Epithelial cell of proximal tubule (primary cell): Measurements from ENCODE around the gene GPR146. TPM values are rescaled to one million over a fixed set of nuclear protein-coding genes. Genes with fewer than 3 reads are reported as not detected.

Source experiments
- DNase-seq: peaks from one replicate; pipeline ENCODE4 v3.0.0-alpha.2; 2011; ENCODE audit warnings: low read depth
- H3K4me3 ChIP-seq: 2 replicates; pipeline ENCODE4 v1.5.1; 2011; ENCODE audit warnings: low read depth, mild to moderate bottlenecking, low read length
- total RNA-seq: library from RNA; depleted of rRNA; stranded (reverse); fragments of >200 nt; gene quantifications from 2 replicates; pipeline ENCODE4 v1.2.3, GENCODE V29; 2015
- TF ChIP-seq, protein P1 (sequence below): conservative IDR thresholded peaks from 2 replicates; pipeline ENCODE4 v1.5.1; 2012; ENCODE audit warnings: low read depth, mild to moderate bottlenecking, low read length

Gene GPR146
- total RNA-seq, 1 donor from 2014 or later: 0.23 TPM

DNA sequence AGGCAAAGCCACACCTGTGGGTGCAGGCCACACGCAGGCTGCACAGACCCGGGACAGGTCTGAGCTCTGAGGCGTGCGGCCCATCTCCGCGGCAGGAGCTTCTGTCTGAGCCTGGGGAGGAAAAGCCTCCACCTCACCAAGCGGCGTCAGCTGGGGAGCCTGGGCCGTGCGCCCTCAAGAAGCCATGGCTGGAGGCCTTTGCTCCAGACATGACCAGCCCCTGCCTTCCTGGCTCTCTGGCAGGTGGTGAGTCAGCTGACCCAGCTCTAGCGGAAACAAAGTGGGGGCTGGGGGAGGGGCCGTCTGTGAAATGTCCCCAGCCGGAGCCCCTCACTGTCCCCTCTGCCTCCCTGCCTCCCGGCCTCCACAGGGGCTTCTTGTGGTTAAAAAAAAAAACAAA is 56.0 kb downstream of the GPR146 start:
- no peak overlapping the region for H3K4me3 ChIP-seq
- no peak for DNase-seq
- TF ChIP-seq, protein P1, sequence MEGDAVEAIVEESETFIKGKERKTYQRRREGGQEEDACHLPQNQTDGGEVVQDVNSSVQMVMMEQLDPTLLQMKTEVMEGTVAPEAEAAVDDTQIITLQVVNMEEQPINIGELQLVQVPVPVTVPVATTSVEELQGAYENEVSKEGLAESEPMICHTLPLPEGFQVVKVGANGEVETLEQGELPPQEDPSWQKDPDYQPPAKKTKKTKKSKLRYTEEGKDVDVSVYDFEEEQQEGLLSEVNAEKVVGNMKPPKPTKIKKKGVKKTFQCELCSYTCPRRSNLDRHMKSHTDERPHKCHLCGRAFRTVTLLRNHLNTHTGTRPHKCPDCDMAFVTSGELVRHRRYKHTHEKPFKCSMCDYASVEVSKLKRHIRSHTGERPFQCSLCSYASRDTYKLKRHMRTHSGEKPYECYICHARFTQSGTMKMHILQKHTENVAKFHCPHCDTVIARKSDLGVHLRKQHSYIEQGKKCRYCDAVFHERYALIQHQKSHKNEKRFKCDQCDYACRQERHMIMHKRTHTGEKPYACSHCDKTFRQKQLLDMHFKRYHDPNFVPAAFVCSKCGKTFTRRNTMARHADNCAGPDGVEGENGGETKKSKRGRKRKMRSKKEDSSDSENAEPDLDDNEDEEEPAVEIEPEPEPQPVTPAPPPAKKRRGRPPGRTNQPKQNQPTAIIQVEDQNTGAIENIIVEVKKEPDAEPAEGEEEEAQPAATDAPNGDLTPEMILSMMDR: no peak

DNA sequence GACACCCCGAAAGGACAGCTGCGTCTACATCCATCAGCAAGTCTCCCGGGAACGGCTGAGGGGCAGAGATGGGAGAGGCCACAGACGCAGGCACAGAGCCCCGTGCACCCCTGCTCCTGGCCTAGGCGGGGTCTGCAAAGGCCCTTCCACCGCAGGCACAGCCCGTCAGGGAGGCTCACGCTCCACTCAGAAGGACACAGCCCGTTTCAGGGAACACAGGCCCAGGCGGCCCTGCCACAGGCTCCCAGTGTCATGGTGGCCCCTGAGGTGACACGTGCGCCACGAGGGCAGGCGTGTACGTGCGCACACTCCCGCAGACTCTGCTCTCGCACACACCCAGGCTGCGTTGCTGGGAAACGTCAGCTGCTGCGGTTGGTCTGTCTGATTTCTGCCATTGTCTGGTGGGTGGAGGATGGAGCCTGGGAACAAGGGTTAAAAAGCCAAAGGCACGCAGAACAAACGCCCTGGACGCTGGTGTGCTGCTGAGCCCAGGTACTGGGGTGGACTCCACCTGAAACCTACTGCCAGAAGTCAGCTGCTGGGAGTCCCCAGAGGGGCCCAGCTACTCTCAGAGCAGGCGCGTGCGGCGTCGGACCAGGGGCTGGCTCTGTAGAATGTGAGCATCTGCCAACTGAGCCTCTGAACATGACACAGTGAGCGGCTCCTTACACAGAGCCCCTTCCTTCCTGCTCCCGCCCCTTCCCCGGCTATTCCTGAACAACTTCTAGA is 56.7 kb downstream of the GPR146 start:
- H3K4me3 ChIP-seq: no peak overlapping the region
- no peak for DNase-seq
- TF ChIP-seq, protein P1: no peak

- H3K4me3 ChIP-seq: no peak overlapping the region
- TF ChIP-seq, protein P1: peak; percentile 9
- DNase-seq: peak; percentile 85
These were observed 57.5 kb downstream of the GPR146 start for GRCh38 chr7:1101563-1102431.

DNA sequence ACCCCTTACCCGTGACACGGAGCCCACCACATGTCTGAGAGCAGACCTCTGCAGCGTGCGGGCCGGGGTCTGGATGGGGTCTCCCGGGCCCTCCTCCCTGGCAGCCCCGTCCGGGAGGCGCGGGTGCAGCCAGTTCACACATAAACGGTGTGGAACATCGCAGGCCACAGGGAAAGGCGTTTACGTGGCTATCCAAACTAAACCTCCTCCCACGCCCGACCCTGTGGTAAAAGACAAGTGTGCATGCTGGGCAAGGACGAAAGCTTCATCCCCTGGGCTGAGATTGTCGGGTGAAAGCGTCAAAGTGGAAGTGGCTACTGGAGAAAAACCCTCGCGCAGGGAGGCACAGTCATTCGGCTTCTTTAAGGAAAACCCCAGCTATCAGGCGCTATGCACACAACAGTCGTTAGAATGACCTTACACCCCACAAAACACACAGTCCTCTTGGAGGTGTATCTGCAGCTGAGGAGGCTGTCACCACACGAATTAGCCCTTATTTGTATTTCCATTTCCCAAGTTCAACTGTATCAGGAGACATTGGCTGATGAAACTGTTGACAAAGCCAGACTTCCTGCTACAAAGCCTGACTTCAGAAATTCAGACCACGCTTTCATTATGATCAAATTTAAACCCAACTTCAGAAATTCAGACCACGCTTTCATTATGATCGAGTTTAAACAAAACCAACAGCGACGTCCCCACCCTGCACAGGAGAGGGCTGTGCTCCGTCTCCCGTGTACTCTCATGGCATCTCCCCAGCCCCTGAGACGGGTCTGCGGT is 58.9 kb downstream of the GPR146 start:
- TF ChIP-seq, protein P1: no peak
- no peak overlapping the region for H3K4me3 ChIP-seq
- no peak for DNase-seq

GRCh38 chr7:1103789-1104515 is 59.6 kb downstream of the GPR146 start:
- DNase-seq: no peak
- TF ChIP-seq, protein P1: no peak
- no peak overlapping the region for H3K4me3 ChIP-seq

DNA sequence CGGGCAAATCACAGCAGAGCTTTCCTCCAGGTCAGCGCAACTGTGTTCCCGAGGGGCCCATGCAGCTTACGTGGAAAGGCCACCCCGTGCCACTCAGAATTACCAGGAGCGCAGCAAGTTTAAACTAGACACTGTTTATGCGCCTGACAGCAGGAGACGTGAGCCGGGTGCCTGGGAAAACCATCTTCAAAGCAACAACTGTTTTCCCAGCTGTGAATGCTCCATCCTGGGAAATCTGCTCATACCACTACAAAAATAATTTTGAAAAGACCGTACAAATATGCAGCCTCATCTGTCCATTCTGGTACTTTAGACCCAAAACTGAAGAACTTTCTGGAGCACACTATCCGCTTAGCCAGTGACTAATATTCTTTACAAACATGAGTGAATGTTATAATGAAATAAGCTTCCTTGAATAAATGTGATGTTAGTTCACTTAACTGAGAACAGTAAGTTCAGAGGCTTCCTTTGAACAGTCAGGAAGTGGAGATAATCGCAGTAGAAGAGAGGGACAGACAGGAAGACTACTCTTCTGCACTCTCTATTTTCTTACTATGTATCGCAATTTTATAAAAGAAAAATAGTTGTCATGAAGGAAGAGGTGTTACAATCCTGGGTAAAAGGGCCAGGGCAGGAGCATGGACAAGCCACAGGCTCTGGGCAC is 60.3 kb downstream of the GPR146 start:
- H3K4me3 ChIP-seq: no peak overlapping the region
- DNase-seq: no peak
- TF ChIP-seq, protein P1: no peak
